ENCODE data around the gene RRP8.

RRP8 gene

GRCh38 chr11:6603287-6604080 is at the start of gene RRP8, which contains the start of gene ILK:
RRP8 (minus strand) TSS chr11:6603616; CDS start chr11:6603502, 114 bp downstream.
ILK (plus strand) TSS chr11:6603774; CDS start chr11:6604272, 498 bp downstream.
- peak; percentile 67 for DNase-seq

- no peak for DNase-seq
Observed at GRCh38 chr11:6653097-6653496, 49.7 kb upstream of the RRP8 start.

- DNase-seq, result no peak
Observed at GRCh38 chr11:6652182-6652581, 48.8 kb upstream of the RRP8 start.

GRCh38 chr11:6650980-6651379 is 47.6 kb upstream of the RRP8 start:
- no peak for DNase-seq

GRCh38 chr11:6650104-6650503 is 46.7 kb upstream of the RRP8 start:
- DNase-seq, result no peak

- no peak for DNase-seq
Observed at GRCh38 chr11:6648501-6648900, 45.1 kb upstream of the RRP8 start.

GRCh38 chr11:6647836-6648235 is 44.4 kb upstream of the RRP8 start:
- no peak for DNase-seq

GRCh38 chr11:6646918-6647679 is 43.7 kb upstream of the RRP8 start:
- no peak for DNase-seq

GRCh38 chr11:6646576-6646917 is 43.1 kb upstream of the RRP8 start:
- DNase-seq, result no peak

- no peak for DNase-seq
Observed at GRCh38 chr11:6646071-6646470, 42.7 kb upstream of the RRP8 start.

GRCh38 chr11:6642957-6643356 is 39.5 kb upstream of the RRP8 start:
- DNase-seq, result no peak

GRCh38 chr11:6640985-6641701 is 37.7 kb upstream of the RRP8 start:
- DNase-seq, result no peak

- no peak for DNase-seq
Observed at GRCh38 chr11:6640036-6640984, 36.9 kb upstream of the RRP8 start.

GRCh38 chr11:6638429-6638828 is 35.0 kb upstream of the RRP8 start:
- no peak for DNase-seq

- no peak for DNase-seq
Observed at GRCh38 chr11:6637871-6638270, 34.5 kb upstream of the RRP8 start.

GRCh38 chr11:6636480-6636879 is 33.1 kb upstream of the RRP8 start:
- no peak for DNase-seq

GRCh38 chr11:6635082-6635932 is 31.9 kb upstream of the RRP8 start:
- no peak for DNase-seq

GRCh38 chr11:6634534-6634933 is 31.1 kb upstream of the RRP8 start:
- DNase-seq, result no peak

- DNase-seq, result no peak
Observed at GRCh38 chr11:6633422-6634408, 30.3 kb upstream of the RRP8 start.
